Measurements from ENCODE around the gene ZNF354C. TPM values are rescaled to one million over a fixed set of nuclear protein-coding genes. Genes with fewer than 3 reads are reported as not detected.

Gene ZNF354C
- polyA plus RNA-seq, 1 experiment = 2.0 TPM

DNA sequence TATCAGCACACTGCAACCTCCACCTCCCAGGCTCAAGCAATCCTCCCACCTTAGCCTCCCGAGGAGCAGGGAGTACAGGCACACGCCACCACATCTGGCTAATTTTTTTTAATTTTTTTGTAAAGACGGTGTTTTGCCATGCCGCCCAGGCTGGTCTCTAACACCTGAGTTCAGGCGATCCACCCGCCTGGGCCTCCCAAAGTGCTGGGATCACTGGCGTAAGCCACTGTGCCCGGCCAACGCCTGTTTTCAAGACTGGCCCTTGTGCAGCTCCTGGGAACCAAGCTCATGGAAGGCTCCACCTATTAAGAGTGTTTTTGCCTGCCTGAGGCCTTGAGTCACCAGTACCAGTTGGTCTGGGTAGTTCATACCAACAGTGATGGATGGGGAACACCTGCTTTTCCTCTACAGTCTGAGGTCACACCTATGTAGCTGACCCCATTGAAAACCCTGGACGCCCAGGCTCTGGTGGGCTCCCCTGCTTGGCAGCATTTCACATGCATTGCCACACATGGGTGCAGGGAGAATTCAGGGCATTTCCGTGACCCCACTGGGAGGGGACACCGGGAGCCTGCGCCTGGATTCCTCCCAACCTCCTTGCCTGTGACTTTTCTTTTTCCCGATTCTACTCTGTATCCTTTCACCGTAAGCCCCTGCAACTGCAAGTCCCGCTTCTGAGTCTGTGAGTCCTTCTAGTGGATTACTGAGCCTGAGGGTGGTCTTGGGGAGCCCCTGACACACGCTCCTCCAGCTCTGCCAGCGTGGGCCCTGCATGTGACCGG is 63.5 kb downstream of the ZNF354C start:
- Histone ChIP-seq H3K27me3 (ENCODE audit: control insufficient read depth, insufficient read depth, low read length) (no peaks in the 10 kb centered on the region), H3K36me3 (ENCODE audit: control insufficient read depth, insufficient read depth, low read length) (peaks cover 48% of the 10 kb centered on the region), H3K4me3 (ENCODE audit: low read depth, low read length) (no peak overlapping the region)
- POLR2A ChIA-PET = no interaction called here
- CTCF ChIA-PET = interaction anchor here (0.8 kb wide), 1 partner anchor 20 kb away, joined by 3 read pairs; no protein-coding TSS in a partner anchor
- no peak for DNase-seq (ENCODE audit: low read depth)
- TF ChIP-seq, protein P1, sequence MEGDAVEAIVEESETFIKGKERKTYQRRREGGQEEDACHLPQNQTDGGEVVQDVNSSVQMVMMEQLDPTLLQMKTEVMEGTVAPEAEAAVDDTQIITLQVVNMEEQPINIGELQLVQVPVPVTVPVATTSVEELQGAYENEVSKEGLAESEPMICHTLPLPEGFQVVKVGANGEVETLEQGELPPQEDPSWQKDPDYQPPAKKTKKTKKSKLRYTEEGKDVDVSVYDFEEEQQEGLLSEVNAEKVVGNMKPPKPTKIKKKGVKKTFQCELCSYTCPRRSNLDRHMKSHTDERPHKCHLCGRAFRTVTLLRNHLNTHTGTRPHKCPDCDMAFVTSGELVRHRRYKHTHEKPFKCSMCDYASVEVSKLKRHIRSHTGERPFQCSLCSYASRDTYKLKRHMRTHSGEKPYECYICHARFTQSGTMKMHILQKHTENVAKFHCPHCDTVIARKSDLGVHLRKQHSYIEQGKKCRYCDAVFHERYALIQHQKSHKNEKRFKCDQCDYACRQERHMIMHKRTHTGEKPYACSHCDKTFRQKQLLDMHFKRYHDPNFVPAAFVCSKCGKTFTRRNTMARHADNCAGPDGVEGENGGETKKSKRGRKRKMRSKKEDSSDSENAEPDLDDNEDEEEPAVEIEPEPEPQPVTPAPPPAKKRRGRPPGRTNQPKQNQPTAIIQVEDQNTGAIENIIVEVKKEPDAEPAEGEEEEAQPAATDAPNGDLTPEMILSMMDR (IDR thresholded peaks at IDR 0.05; ENCODE audit: insufficient read depth, low read depth, low read length) = no peak

DNA sequence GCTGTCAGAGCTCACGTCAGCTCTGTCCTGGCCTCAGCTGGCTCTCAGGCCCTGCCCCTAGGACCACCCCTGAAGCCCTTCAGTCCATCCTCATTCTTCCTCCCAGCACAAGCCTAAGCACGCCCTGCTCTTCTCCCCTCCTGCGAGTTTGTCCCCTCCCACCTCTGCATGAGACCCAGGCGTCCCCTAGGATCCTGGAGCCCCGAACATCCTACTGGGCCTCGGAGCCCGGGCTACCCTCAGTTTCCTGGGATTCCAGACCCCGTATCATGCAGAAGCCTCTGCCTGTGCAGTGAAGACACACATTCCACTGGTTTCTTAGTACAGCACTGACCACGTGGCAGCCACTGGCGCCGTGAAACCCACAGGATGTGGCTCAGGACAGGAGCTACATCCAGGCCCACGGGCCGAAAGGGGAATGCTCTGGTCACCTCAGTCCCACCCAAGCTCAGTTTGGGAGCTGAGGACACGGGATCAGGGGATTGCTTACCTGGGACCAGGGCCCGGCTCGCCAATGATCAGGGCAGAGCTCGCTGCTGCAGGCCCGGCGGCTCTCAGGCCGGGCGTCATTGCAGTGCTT is 64.2 kb downstream of the ZNF354C start:
- TF ChIP-seq, protein P1 (IDR thresholded peaks at IDR 0.05; ENCODE audit: insufficient read depth, low read depth, low read length) = no peak
- Histone ChIP-seq H3K4me3 (ENCODE audit: low read depth, low read length) (no peak overlapping the region), H3K36me3 (ENCODE audit: control insufficient read depth, insufficient read depth, low read length) (peaks cover 52% of the 10 kb centered on the region), H3K27me3 (ENCODE audit: control insufficient read depth, insufficient read depth, low read length) (no peaks in the 10 kb centered on the region)
- ChIA-PET POLR2A (no interaction called here), CTCF (no interaction called here)
- DNase-seq (ENCODE audit: low read depth) = no peak

DNA sequence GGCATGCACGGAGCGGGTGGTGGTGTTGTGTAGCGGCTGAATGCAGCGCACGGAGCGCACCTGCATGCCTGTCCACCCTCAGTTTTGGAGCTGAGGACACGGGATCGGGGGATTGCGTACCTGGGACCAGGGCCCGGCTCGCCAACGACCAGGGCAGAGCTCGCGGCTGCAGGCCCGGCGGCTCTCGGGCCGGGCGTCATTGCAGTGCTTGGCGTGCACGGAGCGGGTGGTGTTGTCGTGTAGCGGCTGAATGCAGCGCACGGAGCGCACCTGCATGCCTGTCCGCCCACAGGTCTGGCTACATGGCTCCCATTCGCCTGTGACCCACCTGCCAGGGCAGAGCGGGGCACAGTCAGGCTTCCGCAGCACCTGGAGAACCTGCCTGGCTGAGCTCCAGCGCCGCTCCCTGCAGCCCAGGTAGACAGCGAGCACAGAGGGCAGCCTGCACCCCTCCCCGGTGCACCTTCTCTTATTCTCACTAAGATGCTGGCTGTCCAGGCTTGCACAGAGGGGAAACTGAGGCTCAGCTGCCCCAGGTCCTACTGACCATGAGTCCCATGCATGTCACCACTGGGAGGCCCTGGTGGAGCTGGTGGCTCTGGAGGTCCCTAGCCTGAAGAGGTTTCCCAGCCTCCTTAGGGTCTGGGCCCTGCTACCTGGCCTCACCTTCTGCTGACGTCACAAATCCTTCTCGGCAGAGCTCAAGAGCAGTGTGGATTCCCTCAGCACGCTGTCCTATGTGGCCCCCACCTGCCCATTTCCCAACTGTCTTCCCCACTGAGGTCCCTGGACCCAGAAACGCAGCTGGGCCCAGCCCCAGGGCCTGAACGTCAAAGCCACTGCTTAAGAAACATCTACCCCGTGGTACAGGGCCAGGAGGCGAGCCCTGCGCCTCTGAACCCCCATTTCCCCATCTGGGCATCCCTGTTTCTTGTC is 64.9 kb downstream of the ZNF354C start:
- H3K4me3 ChIP-seq (ENCODE audit: low read depth, low read length) = no peak overlapping the region
- H3K27me3 ChIP-seq (ENCODE audit: control insufficient read depth, insufficient read depth, low read length) = no peaks in the 10 kb centered on the region
- POLR2A ChIA-PET = no interaction called here
- CTCF ChIA-PET = no interaction called here
- TF ChIP-seq, protein P1 (IDR thresholded peaks at IDR 0.05; ENCODE audit: insufficient read depth, low read depth, low read length) = no peak
- peaks cover 57% of the 10 kb centered on the region for H3K36me3 ChIP-seq (ENCODE audit: control insufficient read depth, insufficient read depth, low read length)
- no peak for DNase-seq (ENCODE audit: low read depth)

DNA sequence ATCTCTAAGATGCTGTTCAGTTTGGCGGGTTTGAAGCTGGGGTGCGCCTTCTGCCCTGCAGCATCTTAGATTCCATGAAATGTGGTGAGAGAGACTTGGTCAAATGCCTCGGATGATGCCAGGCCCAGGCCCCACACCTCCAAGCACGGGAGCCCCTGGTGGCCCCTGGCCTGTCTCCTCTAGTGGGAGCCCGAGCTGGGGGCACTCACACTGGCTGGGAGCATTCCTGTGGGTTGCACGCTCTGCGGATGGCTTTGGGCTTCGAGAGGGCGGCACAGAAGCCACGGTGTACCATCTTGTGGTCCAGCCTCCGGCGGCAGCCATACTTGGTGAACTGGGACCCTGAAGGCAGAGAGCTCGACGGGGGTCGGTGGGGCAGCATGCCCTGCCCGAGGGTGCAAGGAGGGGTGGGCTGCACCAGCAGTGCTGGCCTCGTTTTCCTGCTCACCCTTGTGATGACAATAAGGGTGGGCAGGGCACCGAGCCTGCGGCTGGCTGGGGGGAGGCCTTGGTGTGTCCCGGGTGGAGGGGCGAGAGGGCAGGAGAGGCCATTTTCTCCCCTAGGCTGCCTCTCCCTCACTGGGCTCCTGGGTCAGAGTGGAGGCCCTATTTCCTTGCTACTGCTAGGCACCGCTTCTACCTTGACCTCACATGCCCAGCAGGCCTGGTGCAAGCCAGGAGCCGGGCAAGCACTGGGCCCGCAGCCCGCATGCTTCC is 65.8 kb downstream of the ZNF354C start:
- Histone ChIP-seq H3K4me3 (ENCODE audit: low read depth, low read length) (no peak overlapping the region), H3K27me3 (ENCODE audit: control insufficient read depth, insufficient read depth, low read length) (no peaks in the 10 kb centered on the region), H3K36me3 (ENCODE audit: control insufficient read depth, insufficient read depth, low read length) (peaks cover 58% of the 10 kb centered on the region)
- DNase-seq (ENCODE audit: low read depth) = no peak
- ChIA-PET CTCF (no interaction called here), POLR2A (no interaction called here)
- TF ChIP-seq, protein P1 (IDR thresholded peaks at IDR 0.05; ENCODE audit: insufficient read depth, low read depth, low read length) = no peak

All from BJ (cell line).